Heart right ventricle (tissue), 16 donors: Measurements from ENCODE around the gene C6. TPM values are rescaled to one million over a fixed set of nuclear protein-coding genes. Genes with fewer than 3 reads are reported as not detected.

Experiments
- ATAC-seq, 8 donors: fragments of 200-7000 bp; cut with Tn5 transposase; one replicate each; pipeline ENCODE4 v1.9.1; 2020; ENCODE audit warnings: mild to moderate bottlenecking in 8 of 8, moderate library complexity in 8 of 8, moderate number of reproducible peaks in 1 of 8
- DNase-seq, 2 donors: peaks; one replicate each; pipeline ENCODE4 v3.0.0-alpha.2; 2020
- H3K27ac ChIP-seq, 10 donors: fragments of 200-600 bp; sonication (generic) in 2 of 10; one replicate each; pipeline versions ENCODE4 v1.5.0 to v1.8.0; 2020 to 2022; ENCODE audit warnings: mild to moderate bottlenecking in 3 of 10
- H3K27me3 ChIP-seq, 7 donors: fragments of 200-600 bp; one replicate each; pipeline ENCODE4 v1.8.0; 2021 to 2022; ENCODE audit warnings: mild to moderate bottlenecking in 2 of 7
- H3K36me3 ChIP-seq, 9 donors: fragments of 200-600 bp; sonication (generic) in 1 of 9; one replicate each; pipeline versions ENCODE4 v1.5.0 to v1.8.0; 2020 to 2022; ENCODE audit warnings: mild to moderate bottlenecking in 2 of 9
- H3K4me1 ChIP-seq, 9 donors: fragments of 200-600 bp; sonication (generic) in 1 of 9; one replicate each; pipeline versions ENCODE4 v1.5.0 to v1.8.0; 2020 to 2022; ENCODE audit warnings: mild to moderate bottlenecking in 4 of 9
- H3K4me3 ChIP-seq, 10 donors: fragments of 200-600 bp; sonication (generic) in 2 of 10; one replicate each; pipeline versions ENCODE4 v1.5.0 to v1.8.0; 2020 to 2022; ENCODE audit warnings: mild to moderate bottlenecking in 7 of 10, moderate library complexity in 2 of 10
- H3K9me3 ChIP-seq, 11 donors: fragments of 200-600 bp in 10 of 11; sonication (generic) in 2 of 11; one replicate each; pipeline versions ENCODE4 v1.5.0 to v1.8.0; 2013 to 2022; ENCODE audit warnings: mild to moderate bottlenecking in 2 of 11, control low read depth in 1 of 11, moderate library complexity in 1 of 11
- CTCF ChIP-seq, 9 donors: fragments of 200-600 bp; sonication (generic) in 2 of 9; IDR thresholded peaks; one replicate each; pipeline versions ENCODE4 v1.5.0 to v1.8.0; 2021 to 2022; ENCODE audit warnings: antibody characterized with exemption in 9 of 9, mild to moderate bottlenecking in 5 of 9, moderate library complexity in 1 of 9
- WGBS, 2 donors: extraction: QIAGEN DNeasy Blood & Tissue Kit; methylation state at CpG; one replicate each; pipeline ENCODE4 v1.1.7; 2013; ENCODE audit warnings: inconsistent platforms in 1 of 2; 5-methylcytosine and 5-hydroxymethylcytosine counted together
- intact Hi-C, 10 donors: fragments of 100-400 bp; cut with DNase I; formaldehyde crosslinking; loops; one replicate each; pipeline versions ENCODE4 v1.11.1 to v1.14.2; 2022
- polyA plus RNA-seq, 2 donors: library from polyadenylated mRNA; stranded (reverse); fragments of 200-250 nt; gene quantifications; one replicate each; pipeline ENCODE4 v1.2.3, GENCODE V29; 2013
- total RNA-seq, 10 donors: library from RNA; stranded (reverse); fragmentation: NEBNext Ultra II Directional in 3 of 10; extraction: Animal tissue kit (Norgen Biotek cat#: 25700) in 3 of 10; gene quantifications; one replicate each; pipeline versions ENCODE4 v1.2.1 to v1.2.4, GENCODE V29; 2021 to 2023
- donor health status: Arrhythmogenic right ventricular cardiomyopathy.
- donor health status: ischemic (EF 13 %, LVEDD 7.1; RV severe dilation, severe dysfunction).
- donor health status: healthy with polysubstance abuse.
- donor health status: DM: no; HTN: yes; CAD: no.
- donor health status: DM: no; HTN: no; CAD: no.
- donor health status: ischemic (EF 25% LVEDD 6.9; RV normal size, moderate dysfunction).
- donor health status: ischemic (EF 25% LVEDD 5.7; RV mildly dilated, moderate dysfunction).
- donor health status: healthy.
- donor health status: DM: yes; HTN: yes; CAD: no.
- donor health status: Ischemic cardiomyopathy.
- donor health status: ischemic (EF 35%, LVEDD 5.7; RV mildly dilated, moderate dysfunction).
- donor health status: nonischemic (EF 11% LVEDD 7.7; RV severe dilation, severe dysfunction).
- donor health status: DM: yes; HTN: yes; CAD: no.
- donor health status: PGD.
- donor health status: ischemic (EF 29% LVEDD 5.4; RV normal size, mild dysfunction).
- donor health status: nonischemic (EF 23%, LVEDD 6.1; RV moderate dilation, normal function).

Gene C6
- total and polyA plus RNA-seq, 12 donors, result 6.1 to 184 (median 51.9) TPM

- TF ChIP-seq CTCF (IDR thresholded peaks at IDR 0.05), result no peak
- DNase-seq (no peak), ATAC-seq (no peak)
- Histone ChIP-seq H3K4me3 (no peak overlapping the region), H3K27ac (peak overlapping the region in 3 of 10 donors; percentile 5 to 29 (median 23)), H3K27me3 (no peaks in the 10 kb centered on the region), H3K4me1 (peaks cover 0 to 27% (median 18%) of the 10 kb centered on the region in 9 donors), H3K9me3 (no peaks in the 10 kb centered on the region), H3K36me3 (no peaks in the 10 kb centered on the region)
- intact Hi-C loops, result no loop called here
Observed at GRCh38 chr5:41182666-41183065, 30.7 kb downstream of the C6 start.

- Histone ChIP-seq H3K27ac (peak overlapping the region in 3 of 10 donors; percentile 0 to 31 (median 29)), H3K27me3 (no peaks in the 10 kb centered on the region), H3K4me1 (peaks cover 0 to 27% (median 18%) of the 10 kb centered on the region in 9 donors), H3K9me3 (no peaks in the 10 kb centered on the region), H3K4me3 (no peak overlapping the region), H3K36me3 (no peaks in the 10 kb centered on the region)
- intact Hi-C loops, result no loop called here
- DNase-seq, result no peak
- peak in 6 of 8 donors; percentile 10 to 82 (median 42) for ATAC-seq
- WGBS, 2 donors, result 47 to 54% methylated on average over 5 of the region's 5 CpGs
- no peak for TF ChIP-seq CTCF (IDR thresholded peaks at IDR 0.05)
Observed at GRCh38 chr5:41181691-41182564, 31.4 kb downstream of the C6 start.

- Histone ChIP-seq H3K9me3 (no peaks in the 10 kb centered on the region), H3K27me3 (no peaks in the 10 kb centered on the region), H3K36me3 (peaks cover 0 to 20% (median 0%) of the 10 kb centered on the region in 9 donors), H3K4me1 (peaks cover 0 to 11% (median 7%) of the 10 kb centered on the region in 9 donors), H3K4me3 (no peak overlapping the region), H3K27ac (peak overlapping the region in 1 of 10 donors; percentile 3)
- no peak for TF ChIP-seq CTCF (IDR thresholded peaks at IDR 0.05)
- intact Hi-C loops, result no loop called here
- ATAC-seq, result peak in 1 of 8 donors; percentile 34
- 57 to 71% methylated on average over 3 of the region's 3 CpGs for WGBS, 2 donors
- DNase-seq, result no peak
Observed at GRCh38 chr5:41176952-41177351, 36.4 kb downstream of the C6 start.

GRCh38 chr5:41172012-41172411, 41.3 kb downstream of the C6 start:
- Histone ChIP-seq H3K27ac (no peak overlapping the region), H3K4me1 (no peaks in the 10 kb centered on the region), H3K36me3 (peaks cover 0 to 20% (median 0%) of the 10 kb centered on the region in 9 donors), H3K27me3 (no peaks in the 10 kb centered on the region), H3K9me3 (no peaks in the 10 kb centered on the region), H3K4me3 (no peak overlapping the region)
- ATAC-seq (peak in 1 of 8 donors; percentile 50), DNase-seq (no peak)
- 85 to 92% methylated on average over 3 of the region's 3 CpGs for WGBS, 2 donors
- intact Hi-C loops, result no loop called here
- no peak for TF ChIP-seq CTCF (IDR thresholded peaks at IDR 0.05)
